SK-N-SH (cell line): Measurements from ENCODE around the gene ADTRP.

Source experiments
- CTCF ChIP-seq: fragments of 200-600 bp; sonication (generic); IDR thresholded peaks from 2 replicates; pipeline ENCODE4 v1.6.1; 2017; ENCODE audit warnings: antibody characterized with exemption, mild to moderate bottlenecking, moderate library complexity
- EP300 ChIP-seq, 2 experiments: IDR thresholded peaks; 2 replicates each; pipeline versions ENCODE4 v1.4.0 to v1.6.1; 2012; ENCODE audit warnings: borderline replicate concordance in 1 of 2, low read depth in 1 of 2, low read length in 1 of 2
- MAX ChIP-seq: IDR thresholded peaks from 2 replicates; pipeline ENCODE4 v1.4.0; 2012; ENCODE audit warnings: low read depth
- MXI1 ChIP-seq: IDR thresholded peaks from 2 replicates; pipeline ENCODE4 v1.6.1; 2012; ENCODE audit warnings: mild to moderate bottlenecking, low read depth, low read length, improper control_type of control experiment
- PBX3 ChIP-seq: IDR thresholded peaks from 2 replicates; pipeline ENCODE4; 2012
- POLR2AphosphoS5 ChIP-seq: IDR thresholded peaks from 2 replicates; pipeline ENCODE4 v1.6.1; 2012; ENCODE audit warnings: low read depth, low read length
- RAD21 ChIP-seq: IDR thresholded peaks from 2 replicates; pipeline ENCODE4 v1.6.1; 2012; ENCODE audit warnings: mild to moderate bottlenecking, low read length
- REST ChIP-seq: IDR thresholded peaks from 2 replicates; pipeline ENCODE4 v1.6.1; 2012; ENCODE audit warnings: mild to moderate bottlenecking, low read depth, low read length, moderate library complexity
- SIN3A ChIP-seq: IDR thresholded peaks from 2 replicates; pipeline ENCODE4 v1.6.1; 2012; ENCODE audit warnings: low read depth, mild to moderate bottlenecking, low read length, moderate library complexity, borderline replicate concordance
- SMC3 ChIP-seq: IDR thresholded peaks from 2 replicates; pipeline ENCODE4 v1.6.1; 2012; ENCODE audit warnings: low read depth, low read length, improper control_type of control experiment
- TAF1 ChIP-seq: IDR thresholded peaks from 2 replicates; pipeline ENCODE4 v1.6.1; 2012; ENCODE audit warnings: low read depth, mild to moderate bottlenecking, low read length, moderate library complexity, borderline replicate concordance

GRCh38 chr6:11718031-11718430 is 60.6 kb downstream of the ADTRP start:
- no peak for TF ChIP-seq RAD21
- TF ChIP-seq CTCF = no peak
- TF ChIP-seq TAF1 = no peak
- TF ChIP-seq SMC3 = no peak
- TF ChIP-seq EP300 (IDR thresholded peaks at IDR 0.05; ENCODE audit: borderline replicate concordance in 1 of 2, low read depth in 1 of 2, low read length in 1 of 2) = no peak
- no peak for TF ChIP-seq REST
- TF ChIP-seq PBX3 = no peak
- no peak for TF ChIP-seq MAX
- no peak for TF ChIP-seq MXI1
- TF ChIP-seq POLR2AphosphoS5 = no peak
- TF ChIP-seq SIN3A = no peak
